Effector CD4-positive, alpha-beta T cell (primary cell): Measurements from ENCODE around the gene PLCL2.

Experiments
- DNase-seq: peaks from one replicate; pipeline ENCODE4 v3.0.0-alpha.2; 2020

Gene PLCL2

GRCh38 chr3:17054301-17054981, 169.7 kb downstream of the PLCL2 start:
- no peak for DNase-seq

GRCh38 chr3:17054982-17055343, 170.2 kb downstream of the PLCL2 start:
- no peak for DNase-seq

GRCh38 chr3:17055374-17056276, 170.9 kb downstream of the PLCL2 start:
- DNase-seq: no peak

- no peak for DNase-seq
Observed at GRCh38 chr3:17057321-17057720, 172.6 kb downstream of the PLCL2 start.

- DNase-seq: no peak
Observed at GRCh38 chr3:17059989-17060550, 175.3 kb downstream of the PLCL2 start.

GRCh38 chr3:17061005-17061404, 176.2 kb downstream of the PLCL2 start:
- DNase-seq: no peak

- DNase-seq: no peak
Observed at GRCh38 chr3:17062736-17063135, 178.0 kb downstream of the PLCL2 start.

GRCh38 chr3:17063596-17063995, 178.8 kb downstream of the PLCL2 start:
- DNase-seq: no peak

GRCh38 chr3:17065315-17065714, 180.6 kb downstream of the PLCL2 start:
- no peak for DNase-seq

- no peak for DNase-seq
Observed at GRCh38 chr3:17065881-17066280, 181.1 kb downstream of the PLCL2 start.

- no peak for DNase-seq
Observed at GRCh38 chr3:17069754-17070153, 185.0 kb downstream of the PLCL2 start.

GRCh38 chr3:17070161-17070959, 185.6 kb downstream of the PLCL2 start:
- DNase-seq: no peak

- DNase-seq: no peak
Observed at GRCh38 chr3:17074559-17074958, 189.8 kb downstream of the PLCL2 start.

GRCh38 chr3:17075358-17075757, 190.6 kb downstream of the PLCL2 start:
- DNase-seq: no peak

GRCh38 chr3:17075907-17076306, 191.2 kb downstream of the PLCL2 start:
- DNase-seq: no peak

- no peak for DNase-seq
Observed at GRCh38 chr3:17076940-17077605, 192.3 kb downstream of the PLCL2 start.

- DNase-seq: no peak
Observed at GRCh38 chr3:17077606-17078005, 192.9 kb downstream of the PLCL2 start.

- DNase-seq: no peak
Observed at GRCh38 chr3:17078926-17079465, 194.2 kb downstream of the PLCL2 start.

GRCh38 chr3:17079933-17080332, 195.2 kb downstream of the PLCL2 start:
- no peak for DNase-seq

GRCh38 chr3:17081520-17081919, 196.8 kb downstream of the PLCL2 start:
- DNase-seq: no peak

- DNase-seq: no peak
Observed at GRCh38 chr3:17087509-17087908, 202.8 kb downstream of the PLCL2 start.

- no peak for DNase-seq
Observed at GRCh38 chr3:17088017-17088416, 203.3 kb downstream of the PLCL2 start.
